Activated T-cell treated with anti-CD3 and anti-CD28 coated beads for 1 hour (primary cell): ENCODE data around the gene CTNNA3.

Experiments used
- DNase-seq: peaks from one replicate; pipeline ENCODE4 v3.0.0-alpha.2; 2020; ENCODE audit warnings: low read depth

CTNNA3 gene

DNA sequence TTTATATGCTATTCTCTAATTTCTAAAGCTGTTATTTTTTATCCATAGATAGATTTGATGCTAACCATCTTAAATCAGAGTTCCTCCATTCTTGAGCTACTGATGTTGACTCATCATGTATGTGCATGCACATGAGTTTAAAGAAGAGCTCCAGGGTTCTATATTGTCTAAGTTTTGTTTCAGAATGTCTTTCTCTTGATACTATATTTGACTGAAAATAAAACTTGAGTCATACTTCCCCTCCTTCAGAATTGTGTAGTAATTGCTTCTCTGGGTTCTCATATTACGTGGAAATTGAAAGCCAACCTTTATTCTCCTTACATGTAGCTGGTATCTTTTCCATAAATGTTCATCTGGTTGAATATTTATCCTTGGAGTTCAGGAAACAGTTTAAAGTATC lies 680.8 kb downstream of the CTNNA3 start:
- DNase-seq = no peak

DNA sequence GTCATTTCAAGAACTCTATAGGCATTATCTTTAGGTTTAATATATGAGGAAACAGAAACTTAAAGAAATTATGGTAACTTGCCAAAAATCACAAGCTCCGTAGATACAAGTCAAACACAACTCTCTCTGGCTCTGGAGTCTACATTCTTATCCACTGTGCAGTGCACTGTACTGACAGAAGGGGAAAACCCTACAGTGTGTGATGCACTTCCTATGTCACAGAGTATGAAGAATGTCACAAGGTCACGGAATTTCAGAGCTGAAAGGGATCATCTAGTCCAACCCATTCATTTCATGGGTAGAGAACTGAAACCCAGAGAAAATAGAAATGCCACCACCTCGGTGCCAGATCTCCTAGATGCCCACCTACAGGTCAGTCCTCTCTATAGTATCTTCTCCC lies 684.0 kb downstream of the CTNNA3 start:
- DNase-seq = no peak

DNA sequence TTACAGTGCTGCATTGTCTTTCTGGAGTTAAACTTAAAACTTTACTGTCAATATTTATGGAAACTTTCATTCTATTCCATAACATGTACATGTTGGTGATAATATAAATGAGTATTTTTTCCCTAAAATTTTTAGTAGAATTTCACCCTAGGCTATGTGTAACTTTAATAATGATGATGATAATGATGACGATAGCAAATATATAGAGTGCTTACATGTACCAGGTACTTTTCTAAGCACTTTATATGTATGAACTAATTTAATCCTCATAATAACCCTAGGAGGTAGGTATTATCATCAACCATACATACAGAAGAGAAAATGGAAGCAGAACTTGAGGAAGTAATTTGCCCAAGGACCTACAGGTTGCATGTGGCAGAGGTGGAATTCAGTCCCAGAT lies 684.5 kb downstream of the CTNNA3 start:
- DNase-seq = no peak

DNA sequence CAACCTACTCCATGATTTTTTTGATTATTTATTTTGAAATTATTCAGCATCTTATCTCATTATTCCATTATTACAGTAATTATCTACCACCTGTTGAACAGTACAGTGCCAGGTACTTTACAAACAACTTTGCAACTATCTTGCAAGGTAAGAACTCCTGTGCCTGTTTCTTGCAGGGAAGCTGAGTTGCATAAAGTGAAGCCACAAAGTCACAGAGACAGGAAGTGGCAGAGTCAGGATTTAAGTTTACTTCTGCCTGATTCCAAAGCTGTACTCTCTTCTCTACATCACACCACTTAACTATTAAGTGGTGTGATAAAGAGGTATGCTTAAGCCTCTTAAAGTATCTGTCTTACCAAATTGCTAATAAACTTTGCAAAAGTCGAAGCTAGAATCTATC lies 690.0 kb downstream of the CTNNA3 start:
- DNase-seq = no peak

DNA sequence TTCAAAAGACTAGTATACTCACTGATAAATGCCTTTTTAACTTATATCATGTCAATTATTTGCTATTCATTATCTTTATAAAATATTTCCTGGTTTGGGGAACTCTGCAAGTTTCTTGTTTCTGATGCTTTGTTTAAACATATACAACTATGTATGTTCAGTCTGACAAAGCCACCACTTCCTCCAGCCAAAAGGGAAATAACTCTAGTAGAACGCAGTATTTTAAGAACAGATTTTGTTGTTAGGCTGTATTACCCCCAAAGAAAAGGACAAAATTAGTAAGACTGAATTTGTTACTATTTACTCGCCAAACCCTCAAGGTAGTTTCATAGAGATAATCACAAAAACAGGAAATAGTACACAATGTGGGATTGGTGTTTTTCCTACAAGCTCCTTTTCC lies 691.3 kb downstream of the CTNNA3 start:
- DNase-seq = no peak

DNA sequence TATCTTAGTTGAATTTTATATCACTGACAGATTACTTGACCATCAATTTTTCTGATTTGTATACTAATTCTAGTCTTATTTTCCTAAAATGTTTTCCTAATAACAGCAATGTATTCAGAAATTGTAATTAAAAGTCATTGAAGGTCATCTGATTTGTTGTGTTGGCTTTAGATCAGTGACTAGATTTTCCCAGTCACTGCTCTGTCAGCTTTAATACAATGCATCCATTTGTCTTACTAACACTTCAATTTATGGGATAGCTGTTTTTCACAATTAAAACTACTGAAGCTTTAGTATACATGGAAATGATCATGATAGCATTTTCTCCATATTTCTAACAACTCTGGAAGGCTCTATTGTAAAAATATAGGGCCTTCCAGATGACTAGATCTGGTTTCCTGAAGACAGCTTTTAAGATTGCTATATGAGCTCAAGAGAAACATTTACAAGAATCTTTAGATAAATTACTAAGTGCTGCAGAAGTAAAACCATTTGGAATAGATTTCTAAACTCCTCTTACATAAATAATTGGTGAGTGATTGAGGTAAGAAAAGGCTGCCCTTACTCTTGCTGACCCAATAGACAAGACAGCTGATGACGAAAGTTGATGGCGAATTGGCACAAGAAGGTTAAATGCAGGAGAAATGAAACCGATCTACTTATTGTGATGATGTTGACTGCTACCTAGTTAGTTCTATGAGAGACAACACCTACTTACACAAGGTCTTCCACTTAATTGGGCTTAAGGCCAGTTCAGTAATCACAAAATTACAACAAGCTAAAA lies 696.0 kb downstream of the CTNNA3 start:
- no peak for DNase-seq

DNA sequence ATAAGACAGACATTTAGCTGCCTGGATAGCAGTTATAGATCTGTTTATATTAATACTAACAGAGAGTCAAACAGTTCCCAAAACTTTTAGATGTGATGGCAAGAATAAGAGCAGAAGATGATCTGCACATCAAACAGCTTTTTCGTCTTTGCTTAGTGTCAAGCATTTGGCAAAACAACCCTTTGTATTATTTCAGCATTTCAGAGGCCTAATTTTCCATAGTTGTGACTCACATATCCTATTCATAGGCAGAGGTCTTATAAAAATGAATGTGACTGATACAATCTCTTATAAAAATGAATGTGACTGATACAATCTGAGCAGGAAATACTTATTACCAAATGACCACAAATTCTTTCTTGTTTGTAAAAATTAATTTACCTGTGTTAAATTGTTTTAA lies 699.0 kb downstream of the CTNNA3 start:
- no peak for DNase-seq

DNA sequence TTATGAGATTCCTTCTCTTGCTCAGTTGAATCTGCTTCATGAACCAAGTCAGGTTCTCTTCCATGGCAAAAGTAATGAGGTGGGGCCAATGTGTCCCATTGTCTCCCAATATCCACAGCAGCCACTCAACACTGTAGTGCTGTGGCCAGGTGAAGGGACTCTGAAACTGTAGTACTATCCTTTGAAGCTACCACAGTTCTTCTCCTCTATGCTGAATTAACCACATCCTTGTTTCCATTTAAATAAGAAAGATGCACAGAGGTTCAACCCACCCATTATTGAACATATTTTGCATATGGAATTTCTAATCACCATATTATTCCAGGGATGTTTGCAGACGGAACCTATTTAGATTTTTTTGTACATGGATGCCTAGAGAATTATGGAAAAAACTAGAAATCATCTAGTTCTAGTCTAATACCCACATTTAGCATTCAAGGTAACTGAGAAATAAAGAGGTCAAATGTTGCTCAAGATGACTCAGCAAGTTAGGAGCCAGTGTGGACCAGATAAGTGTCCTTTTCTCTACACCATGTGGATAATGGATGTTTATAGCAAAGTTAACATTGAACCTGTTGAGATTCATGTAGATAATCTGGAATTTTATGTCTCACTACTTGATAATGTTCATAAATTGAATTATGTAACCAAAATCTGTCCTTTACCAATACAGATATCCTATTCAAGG lies 705.7 kb downstream of the CTNNA3 start:
- DNase-seq = no peak

DNA sequence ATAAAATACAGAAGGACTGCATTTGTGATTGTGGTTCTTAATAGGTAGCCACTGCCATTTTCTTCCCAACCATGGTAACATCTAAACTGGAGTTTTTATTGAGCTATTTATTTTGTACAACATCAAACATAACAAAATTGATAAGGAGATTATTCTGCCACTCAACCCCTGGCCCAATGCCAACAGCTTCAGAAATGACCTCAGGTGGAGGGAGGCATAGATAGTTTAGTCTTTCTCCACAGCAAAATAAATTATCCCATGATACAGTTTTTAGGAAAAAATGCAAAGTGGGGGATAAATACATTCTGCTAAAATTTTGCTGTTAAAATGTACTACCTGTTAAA lies 712.5 kb downstream of the CTNNA3 start:
- DNase-seq = no peak

DNA sequence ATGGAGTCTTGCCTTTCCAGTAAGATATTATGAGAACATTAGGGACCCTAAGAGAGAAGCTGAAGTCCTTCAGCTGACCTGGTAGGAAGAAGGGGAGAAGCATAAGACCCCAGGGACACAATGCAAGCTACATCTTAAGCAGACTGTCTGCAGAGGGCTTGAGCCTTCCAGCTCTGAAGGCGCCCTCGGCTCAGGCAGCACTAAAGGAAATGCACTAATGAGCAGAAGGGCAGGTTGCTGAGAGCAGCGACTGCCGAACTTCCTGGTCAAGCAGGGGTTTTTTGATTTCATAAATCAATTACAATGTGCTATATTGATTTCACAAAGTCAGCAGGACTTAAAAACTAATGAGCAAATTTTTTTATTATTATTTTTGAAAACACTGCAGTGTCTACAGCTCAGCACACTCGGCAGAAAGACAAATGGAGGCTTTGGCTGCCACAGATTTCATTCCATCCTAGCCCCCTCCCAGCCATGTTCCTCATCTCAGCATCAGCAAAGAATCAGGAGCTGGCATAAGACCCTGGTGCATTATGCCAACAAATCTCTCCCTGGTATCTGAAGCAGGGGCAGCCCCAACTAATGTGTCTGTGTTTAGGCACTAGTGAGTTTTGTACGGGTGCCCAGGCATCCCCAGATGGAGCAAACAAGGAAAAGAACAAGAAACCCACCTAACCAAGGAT lies 713.1 kb downstream of the CTNNA3 start:
- DNase-seq = no peak

DNA sequence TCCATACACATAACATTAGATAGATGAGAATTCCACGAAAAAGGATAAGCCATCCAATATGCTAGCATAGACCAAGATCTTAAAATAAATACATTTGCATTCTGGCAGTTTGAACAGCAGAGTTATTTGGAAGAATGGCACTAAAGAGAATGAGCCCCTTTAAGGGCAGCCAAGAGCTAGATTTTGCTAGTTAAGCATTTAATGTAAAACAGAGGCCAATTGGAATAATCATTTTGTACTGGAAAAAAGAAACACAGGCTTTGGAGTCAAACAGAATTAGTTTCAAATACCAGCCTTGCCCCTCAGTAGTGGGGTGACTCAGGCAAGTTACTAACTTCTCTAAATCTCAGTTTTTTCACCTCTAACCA lies 714.0 kb downstream of the CTNNA3 start:
- DNase-seq = no peak

DNA sequence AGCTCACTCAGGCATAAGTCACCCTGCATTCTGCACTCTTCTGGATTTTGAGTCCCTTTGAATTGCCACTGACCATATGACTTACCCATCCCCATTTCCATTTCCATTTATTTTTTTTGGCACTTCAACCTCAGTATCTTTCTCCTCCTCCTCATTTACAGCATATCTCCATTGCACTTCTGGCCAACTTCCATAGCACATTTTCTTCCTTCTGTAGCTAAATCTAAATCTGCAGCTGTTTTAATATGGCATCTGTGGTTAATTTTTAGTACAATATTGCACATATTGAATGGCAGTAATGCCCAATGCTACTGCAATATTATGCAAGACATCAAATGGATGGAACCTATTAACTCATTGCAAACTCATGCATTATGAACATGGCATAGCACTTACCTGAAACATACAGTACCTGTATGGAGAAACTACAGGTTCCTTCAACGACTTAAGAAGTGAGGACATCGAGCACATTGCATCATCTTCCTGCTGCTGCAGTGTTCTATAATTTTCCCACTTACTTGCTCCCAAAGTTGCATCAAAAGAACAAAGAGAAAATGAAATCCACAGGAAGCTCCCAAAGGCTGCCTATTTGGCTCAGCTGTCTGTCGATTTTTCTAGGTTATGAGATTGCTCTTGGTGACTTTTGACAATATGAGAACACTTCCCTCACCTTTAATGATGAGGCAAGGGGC lies 714.5 kb downstream of the CTNNA3 start:
- no peak for DNase-seq

DNA sequence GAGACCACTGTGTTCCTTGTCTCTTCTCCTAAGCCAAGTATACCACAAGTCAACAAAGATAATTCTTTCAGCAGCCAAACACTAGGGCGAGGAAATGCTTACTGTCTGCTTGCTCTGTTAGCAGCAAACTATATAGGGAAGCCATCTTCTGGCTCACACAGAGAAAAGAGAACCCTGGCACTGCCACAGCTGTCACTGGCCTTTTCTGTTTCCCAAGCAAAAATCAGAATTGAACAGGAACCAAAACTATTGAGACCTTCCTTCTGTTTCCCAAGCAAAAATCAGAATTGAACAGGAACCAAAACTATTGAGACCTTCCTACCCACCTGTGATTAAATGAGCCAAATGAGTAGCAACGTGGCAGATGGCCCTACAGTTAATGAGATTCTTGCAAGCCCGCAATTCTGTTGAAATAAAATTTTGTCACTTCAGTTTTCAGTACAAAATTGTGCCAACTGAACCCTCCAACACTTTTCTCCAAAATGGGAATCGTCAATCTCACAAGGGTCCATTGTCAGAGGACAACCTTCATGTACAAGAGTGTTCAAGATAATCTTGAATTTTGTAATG lies 715.7 kb downstream of the CTNNA3 start:
- no peak for DNase-seq

DNA sequence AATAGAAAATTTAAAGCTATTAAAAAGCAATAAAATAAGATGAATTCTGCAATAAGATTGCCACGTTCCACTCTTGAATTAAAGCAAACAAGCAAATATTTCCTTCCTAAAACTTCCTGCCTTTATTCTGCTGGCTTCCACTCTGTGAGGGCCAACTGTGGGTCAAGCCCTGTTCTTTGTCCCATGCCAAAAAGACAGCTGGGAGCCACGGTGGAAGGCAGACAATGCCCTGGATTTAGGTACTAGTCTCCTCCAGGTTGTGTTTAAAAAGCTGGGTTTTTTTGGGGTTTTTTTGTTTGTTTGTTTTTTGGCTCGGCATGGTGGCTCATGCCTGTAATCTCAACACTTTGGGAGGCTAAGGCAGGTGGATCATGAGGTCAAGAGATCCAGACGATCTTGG lies 731.0 kb downstream of the CTNNA3 start:
- DNase-seq = no peak

DNA sequence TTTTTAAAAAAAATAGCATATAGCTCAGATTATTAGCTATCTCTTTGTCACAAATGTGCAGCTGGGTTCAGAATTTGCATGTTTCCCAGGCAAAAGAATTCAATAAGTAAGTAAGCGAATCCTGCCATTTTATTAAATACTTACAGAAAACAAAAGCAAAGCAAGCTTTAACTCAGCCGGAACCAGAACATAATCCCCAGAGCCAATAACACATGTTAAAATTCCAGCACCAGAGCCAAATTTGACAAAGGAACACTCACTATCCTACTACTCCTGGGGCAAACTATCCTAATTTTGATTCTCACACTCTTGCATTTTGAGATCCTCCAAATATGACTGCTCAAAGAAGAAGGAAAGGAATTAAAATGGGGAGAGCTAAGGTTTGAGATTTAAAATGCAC lies 737.5 kb downstream of the CTNNA3 start:
- no peak for DNase-seq

DNA sequence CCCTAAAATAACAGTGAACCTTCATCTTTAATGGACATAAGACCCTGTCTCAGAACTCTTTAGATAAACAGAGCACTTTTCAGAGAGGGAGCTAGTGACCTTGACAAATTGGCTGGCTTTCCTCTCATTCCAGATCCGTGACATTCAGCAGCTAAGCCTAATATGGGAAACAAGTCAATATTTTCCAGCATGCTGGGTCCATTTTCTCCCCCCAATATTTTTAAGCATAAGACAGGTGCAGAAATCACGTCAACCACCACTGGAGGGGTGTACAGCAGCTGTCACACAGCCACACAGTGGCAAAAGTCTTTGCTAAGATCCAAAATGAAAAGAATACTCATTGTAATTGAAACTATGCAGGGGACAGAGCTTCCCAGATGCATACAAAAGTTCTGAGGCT lies 744.1 kb downstream of the CTNNA3 start:
- no peak for DNase-seq

DNA sequence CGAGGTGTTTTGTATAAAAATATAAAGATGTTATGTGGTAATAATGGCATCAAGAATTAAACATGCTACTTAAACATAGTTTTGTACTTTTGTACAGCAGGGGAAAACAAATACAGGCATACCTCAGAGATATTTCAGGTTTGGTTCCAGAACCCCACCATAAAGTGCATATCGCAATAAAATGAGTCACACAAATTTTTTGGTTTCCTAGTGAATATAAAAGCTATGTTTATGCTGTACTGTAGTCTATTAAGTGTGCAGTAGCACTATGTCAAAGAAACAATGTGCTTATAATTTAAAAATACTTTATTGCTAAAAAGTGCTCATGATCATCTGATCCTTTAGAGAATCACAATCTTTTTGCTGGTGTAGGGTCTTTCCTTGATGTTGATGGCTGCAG lies 752.4 kb downstream of the CTNNA3 start:
- DNase-seq = no peak

DNA sequence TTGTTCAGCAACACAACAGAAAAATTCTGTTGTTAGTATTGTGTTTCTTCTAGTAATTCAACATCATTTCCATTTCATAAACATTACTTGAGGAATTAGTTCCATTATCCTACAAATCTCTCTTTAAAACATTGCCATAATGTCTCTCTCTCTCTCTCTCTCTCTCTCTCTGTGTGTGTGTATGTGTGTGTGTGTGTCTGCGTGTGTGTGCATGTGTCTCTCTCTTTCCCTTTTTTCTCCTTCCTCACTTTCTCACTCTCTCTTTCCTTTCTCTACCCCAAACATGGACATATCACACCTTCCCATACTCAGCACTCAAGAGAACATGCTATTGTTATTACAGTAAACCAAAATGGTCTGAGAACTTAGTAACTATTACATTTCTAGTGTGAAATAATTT lies 753.6 kb downstream of the CTNNA3 start:
- DNase-seq = no peak

DNA sequence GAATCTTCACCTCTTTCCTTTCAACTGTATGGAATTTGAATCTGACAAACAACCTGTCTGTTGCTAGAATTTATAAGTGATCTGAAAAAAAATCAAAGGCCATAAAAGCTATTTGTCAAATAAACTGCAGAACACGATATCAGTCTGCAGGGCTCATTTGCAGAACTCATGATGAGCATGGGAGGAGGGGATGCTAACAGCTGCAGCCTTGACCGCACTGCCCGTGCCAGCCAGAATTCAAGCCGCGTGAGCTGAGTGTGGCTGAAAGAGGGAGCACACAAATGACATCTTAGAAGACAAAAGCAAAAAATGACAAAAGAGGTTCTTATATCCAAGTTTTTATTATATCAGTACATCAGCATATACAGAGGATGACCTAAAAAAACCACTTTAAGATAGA lies 754.5 kb downstream of the CTNNA3 start:
- DNase-seq = no peak

DNA sequence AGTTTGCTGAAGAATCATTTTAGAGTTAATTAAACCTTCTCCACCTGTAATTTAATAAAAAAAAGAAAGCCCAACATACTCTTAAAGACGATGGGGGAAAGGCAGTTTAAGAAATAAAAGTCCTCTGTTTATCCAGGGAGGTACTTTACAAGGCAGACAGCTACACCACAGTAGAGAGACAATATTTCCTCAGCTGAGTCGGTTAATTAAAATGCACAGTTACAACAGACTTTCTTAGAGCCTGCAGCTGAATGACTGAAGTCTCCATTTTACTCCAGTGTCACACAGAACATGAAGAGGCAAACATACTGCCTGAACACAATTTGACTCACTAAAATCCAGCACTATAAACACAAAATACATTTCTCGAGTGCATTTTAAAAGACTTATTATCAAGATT lies 755.0 kb downstream of the CTNNA3 start:
- DNase-seq = no peak

DNA sequence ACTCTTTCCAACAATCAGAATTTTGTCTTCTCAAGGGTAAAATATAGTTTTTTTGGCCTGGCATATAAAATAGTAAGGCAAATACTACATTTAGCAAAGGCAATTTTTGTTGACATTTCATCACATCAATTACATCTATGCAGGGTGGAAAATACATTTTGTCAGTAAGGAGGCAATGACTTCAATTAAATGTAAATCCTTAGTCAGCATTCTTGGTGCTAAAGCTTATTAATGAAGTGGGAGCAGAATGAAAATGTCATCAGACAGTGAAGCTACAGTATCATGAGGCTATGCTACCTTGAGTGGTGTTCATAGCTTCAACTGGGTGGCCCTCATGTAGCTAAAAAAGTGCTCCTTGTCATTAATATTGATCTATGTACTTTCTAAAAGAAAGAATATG lies 761.3 kb downstream of the CTNNA3 start:
- no peak for DNase-seq

DNA sequence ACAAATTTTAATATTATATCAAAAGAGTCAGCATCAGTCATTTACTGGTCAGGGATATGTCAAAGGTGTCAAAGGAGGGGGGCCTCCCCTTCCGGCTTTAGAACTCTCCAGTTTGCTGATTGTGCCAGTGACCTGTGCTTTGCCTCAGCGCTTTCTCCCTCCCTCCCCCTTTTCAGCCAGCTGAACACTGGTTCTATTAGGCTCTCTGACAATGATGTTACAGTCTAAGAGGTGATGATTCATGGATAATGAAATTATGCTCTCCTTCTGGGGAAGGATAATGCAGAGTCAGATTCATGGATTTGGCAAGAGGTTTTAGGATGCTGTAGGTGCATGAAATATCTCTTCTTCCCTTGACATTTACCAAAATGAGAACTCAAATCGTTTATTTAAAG lies 764.0 kb downstream of the CTNNA3 start:
- DNase-seq = no peak
